ENCODE data around the gene GOPC. TPM values are rescaled to one million over a fixed set of nuclear protein-coding genes. Genes with fewer than 3 reads are reported as not detected.

GOPC gene
- total and polyA plus RNA-seq, 2 donors (not counting 3 experiments of a cell fraction or from before 2014, with no cell fraction given) = 7.8 to 22.8 TPM

- Histone ChIP-seq H3K79me2 (ENCODE audit: control insufficient read depth, insufficient read depth, low read length) (peaks cover 36% of the 10 kb centered on the region), H3K27me3 (ENCODE audit: control insufficient read depth in 2 of 2, insufficient read depth in 2 of 2, low read length in 2 of 2) (no peaks in the 10 kb centered on the region), H3K4me2 (ENCODE audit: insufficient read depth, low read length) (no peak overlapping the region), H3K36me3 (ENCODE audit: control insufficient read depth in 2 of 2, extremely low read depth in 1 of 2, insufficient read depth in 2 of 2, low read length in 2 of 2) (peaks cover 6 to 7% of the 10 kb centered on the region in 2 experiments), H4K20me1 (replicated peaks; ENCODE audit: control insufficient read depth, extremely low read depth, insufficient read depth, low read length) (no peaks in the 10 kb centered on the region), H2AFZ (ENCODE audit: low read depth, low read length) (no peak overlapping the region), H3K4me3 (replicated peaks in 1 of 3; ENCODE audit: insufficient read depth in 1 of 3, low read depth in 1 of 3, low read length in 3 of 3) (no peak overlapping the region), H3K9me3 (replicated peaks; ENCODE audit: control insufficient read depth, insufficient read depth, low read length) (no peaks in the 10 kb centered on the region), H3K27ac (ENCODE audit: insufficient read depth, low read depth, low read length) (no peak overlapping the region), H3K9me1 (replicated peaks; ENCODE audit: control insufficient read depth, extremely low read depth, insufficient read depth, low read length) (no peaks in the 10 kb centered on the region), H3K4me1 (ENCODE audit: control insufficient read depth, extremely low read depth, insufficient read depth, low read length) (peaks cover 22% of the 10 kb centered on the region), H3K9ac (replicated peaks; ENCODE audit: extremely low read depth, insufficient read depth, low read length) (no peak overlapping the region)
- dilution Hi-C loops (cut with MboI; ENCODE audit: extremely low pct_ligation_motif_present, low sequenced_read_pairs) = no loop called here
- DNase-seq (ENCODE audit: low read depth, low spot score) (peak; percentile 10), FAIRE-seq (peak; percentile 40)
- no TSS peak for BruUV-seq (replicated peaks)
- ChIA-PET POLR2A (no interaction called here), CTCF (interaction anchor here (0.9 to 1.4 kb wide), 5 partner anchors 8 to 71 kb away, joined by 3 to 5 read pairs (median 3); no protein-coding TSS in a partner anchor)
- intact Hi-C loops (cut with micrococcal nuclease) = loop anchor here (1.0 to 2.0 kb wide), 2 partner anchors 22 to 38 kb away; partner anchors contain the start of gene DCBLD1
- TF ChIP-seq POLR2AphosphoS5 (IDR thresholded peaks at IDR 0.05; ENCODE audit: insufficient read depth, low read depth, low read length) = no peak
- TF ChIP-seq FOS (IDR thresholded peaks at IDR 0.05; ENCODE audit: borderline replicate concordance, insufficient read depth, low read length) = no peak
- no peak for TF ChIP-seq MYC (IDR thresholded peaks at IDR 0.05; ENCODE audit: low read depth, low read length)
- TF ChIP-seq GATA2 (IDR thresholded peaks at IDR 0.05; ENCODE audit: insufficient read depth, insufficient read length, low read depth, low read length) = no peak
These were observed 81.5 kb downstream of the GOPC start for GRCh38 chr6:117520603-117521395.

DNA sequence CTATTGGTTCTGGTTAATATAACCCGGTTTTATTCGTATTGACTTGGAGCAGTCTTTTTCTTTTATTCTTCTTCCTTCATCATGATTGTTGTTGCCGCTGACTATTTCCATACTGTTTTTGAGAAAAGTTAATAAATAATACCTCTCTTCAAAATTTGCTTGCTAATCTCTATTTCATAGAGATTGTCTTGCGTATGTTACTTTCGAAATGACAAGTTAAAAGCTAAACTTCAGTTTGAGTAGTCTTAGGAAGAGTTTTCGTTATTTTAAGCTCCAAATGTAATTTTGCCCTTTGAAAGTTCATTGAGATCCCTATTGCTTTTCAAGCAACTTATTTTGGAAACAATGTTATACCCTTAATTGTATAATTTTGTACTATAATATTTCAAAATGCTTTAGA is 83.4 kb downstream of the GOPC start:
- H3K9me3 ChIP-seq (replicated peaks; ENCODE audit: control insufficient read depth, insufficient read depth, low read length) = no peaks in the 10 kb centered on the region
- TF ChIP-seq MYC (IDR thresholded peaks at IDR 0.05; ENCODE audit: low read depth, low read length) (no peak), POLR2A (IDR thresholded peaks at IDR 0.05; ENCODE audit: low read depth, low read length) (no peak), POLR2AphosphoS5 (IDR thresholded peaks at IDR 0.05; ENCODE audit: insufficient read depth, low read depth, low read length) (no peak), FOS (IDR thresholded peaks at IDR 0.05; ENCODE audit: borderline replicate concordance, insufficient read depth, low read length) (no peak), GATA2 (IDR thresholded peaks at IDR 0.05; ENCODE audit: insufficient read depth, insufficient read length, low read depth, low read length) (no peak), JUN (IDR thresholded peaks at IDR 0.05; ENCODE audit: borderline replicate concordance, insufficient read depth, insufficient read length, low read depth) (no peak), EZH2 (IDR thresholded peaks at IDR 0.05; ENCODE audit: borderline replicate concordance, low read depth, low read length, severe bottlenecking) (no peak)
- TF ChIP-seq, protein P1, sequence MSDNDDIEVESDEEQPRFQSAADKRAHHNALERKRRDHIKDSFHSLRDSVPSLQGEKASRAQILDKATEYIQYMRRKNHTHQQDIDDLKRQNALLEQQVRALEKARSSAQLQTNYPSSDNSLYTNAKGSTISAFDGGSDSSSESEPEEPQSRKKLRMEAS (IDR thresholded peaks at IDR 0.05; ENCODE audit: insufficient read depth, insufficient read length) = no peak
- TF ChIP-seq, protein P2, sequence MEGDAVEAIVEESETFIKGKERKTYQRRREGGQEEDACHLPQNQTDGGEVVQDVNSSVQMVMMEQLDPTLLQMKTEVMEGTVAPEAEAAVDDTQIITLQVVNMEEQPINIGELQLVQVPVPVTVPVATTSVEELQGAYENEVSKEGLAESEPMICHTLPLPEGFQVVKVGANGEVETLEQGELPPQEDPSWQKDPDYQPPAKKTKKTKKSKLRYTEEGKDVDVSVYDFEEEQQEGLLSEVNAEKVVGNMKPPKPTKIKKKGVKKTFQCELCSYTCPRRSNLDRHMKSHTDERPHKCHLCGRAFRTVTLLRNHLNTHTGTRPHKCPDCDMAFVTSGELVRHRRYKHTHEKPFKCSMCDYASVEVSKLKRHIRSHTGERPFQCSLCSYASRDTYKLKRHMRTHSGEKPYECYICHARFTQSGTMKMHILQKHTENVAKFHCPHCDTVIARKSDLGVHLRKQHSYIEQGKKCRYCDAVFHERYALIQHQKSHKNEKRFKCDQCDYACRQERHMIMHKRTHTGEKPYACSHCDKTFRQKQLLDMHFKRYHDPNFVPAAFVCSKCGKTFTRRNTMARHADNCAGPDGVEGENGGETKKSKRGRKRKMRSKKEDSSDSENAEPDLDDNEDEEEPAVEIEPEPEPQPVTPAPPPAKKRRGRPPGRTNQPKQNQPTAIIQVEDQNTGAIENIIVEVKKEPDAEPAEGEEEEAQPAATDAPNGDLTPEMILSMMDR (IDR thresholded peaks at IDR 0.05; ENCODE audit: extremely low read depth in 1 of 2, insufficient read depth in 1 of 2, low read depth in 1 of 2, low read length in 2 of 2) = no peak
- DNase-seq (ENCODE audit: low read depth, low spot score) = no peak
- no peak overlapping the region for H2AFZ ChIP-seq (ENCODE audit: low read depth, low read length)
- H3K4me3 ChIP-seq (replicated peaks in 1 of 3; ENCODE audit: insufficient read depth in 1 of 3, low read depth in 1 of 3, low read length in 3 of 3) = no peak overlapping the region
- H3K27ac ChIP-seq (ENCODE audit: insufficient read depth, low read depth, low read length) = no peak overlapping the region
- BruUV-seq (replicated peaks) = no TSS peak
- H3K36me3 ChIP-seq (ENCODE audit: control insufficient read depth in 2 of 2, extremely low read depth in 1 of 2, insufficient read depth in 2 of 2, low read length in 2 of 2) = peaks cover 3 to 7% of the 10 kb centered on the region in 2 experiments
- ChIA-PET CTCF (interaction anchor here (1.7 kb wide), 1 partner anchor 69 kb away, joined by 11 read pairs; no protein-coding TSS in a partner anchor), POLR2A (no interaction called here)
- no peak for FAIRE-seq
- no peaks in the 10 kb centered on the region for H3K9me1 ChIP-seq (replicated peaks; ENCODE audit: control insufficient read depth, extremely low read depth, insufficient read depth, low read length)
- H3K27me3 ChIP-seq (ENCODE audit: control insufficient read depth in 2 of 2, insufficient read depth in 2 of 2, low read length in 2 of 2) = no peaks in the 10 kb centered on the region
- no peaks in the 10 kb centered on the region for H4K20me1 ChIP-seq (replicated peaks; ENCODE audit: control insufficient read depth, extremely low read depth, insufficient read depth, low read length)
- peaks cover 47% of the 10 kb centered on the region for H3K79me2 ChIP-seq (ENCODE audit: control insufficient read depth, insufficient read depth, low read length)
- peaks cover 22% of the 10 kb centered on the region for H3K4me1 ChIP-seq (ENCODE audit: control insufficient read depth, extremely low read depth, insufficient read depth, low read length)
- no peak overlapping the region for H3K9ac ChIP-seq (replicated peaks; ENCODE audit: extremely low read depth, insufficient read depth, low read length)
- intact Hi-C loops (cut with micrococcal nuclease) = no loop called here
- dilution Hi-C loops (cut with MboI; ENCODE audit: extremely low pct_ligation_motif_present, low sequenced_read_pairs) = no loop called here
- no peak overlapping the region for H3K4me2 ChIP-seq (ENCODE audit: insufficient read depth, low read length)
